Endothelial cell (in vitro differentiated cells): ENCODE measurements around the gene GRK1. TPM values are rescaled to one million over a fixed set of nuclear protein-coding genes. Genes with fewer than 3 reads are reported as not detected.
A peak's percentile ranks its signal among the peaks of the same experiment; 100 is the strongest.

Source experiments
- DNase-seq: peaks from one replicate; pipeline ENCODE4 v3.0.0; 2021; ENCODE audit warnings: low spot score
- H3K27ac Mint-ChIP-seq: one replicate; pipeline ENCODE4 v1.8.0; 2021; ENCODE audit warnings: mixed read lengths, inconsistent platforms; ENCODE audit not compliant: unreplicated experiment
- H3K27me3 Mint-ChIP-seq: one replicate; pipeline ENCODE4 v1.8.0; 2021; ENCODE audit warnings: mild to moderate bottlenecking, moderate library complexity, mixed read lengths, inconsistent platforms; ENCODE audit not compliant: unreplicated experiment
- H3K36me3 Mint-ChIP-seq: one replicate; pipeline ENCODE4 v1.8.0; 2021; ENCODE audit warnings: mild to moderate bottlenecking, low read depth, mixed read lengths, inconsistent platforms; ENCODE audit not compliant: unreplicated experiment
- H3K4me1 Mint-ChIP-seq: one replicate; pipeline ENCODE4 v1.8.0; 2021; ENCODE audit warnings: mild to moderate bottlenecking, mixed read lengths, inconsistent platforms; ENCODE audit not compliant: unreplicated experiment
- H3K4me3 Mint-ChIP-seq: one replicate; pipeline ENCODE4 v1.8.0; 2021; ENCODE audit warnings: mild to moderate bottlenecking, mixed read lengths, inconsistent platforms; ENCODE audit not compliant: unreplicated experiment
- H3K9me3 Mint-ChIP-seq: one replicate; pipeline ENCODE4 v1.8.0; 2021; ENCODE audit warnings: mixed read lengths, inconsistent platforms; ENCODE audit not compliant: unreplicated experiment
- CTCF ChIP-seq: fragments of 200-600 bp; sonication (generic); IDR thresholded peaks from one replicate; pipeline ENCODE4 v1.5.0; 2021; ENCODE audit warnings: antibody characterized with exemption; ENCODE audit not compliant: unreplicated experiment
- total RNA-seq: library from RNA; stranded (reverse); fragmentation: NEBNext Ultra II Directional; extraction: Animal tissue kit (Norgen Biotek cat#: 25700); gene quantifications from one replicate; pipeline ENCODE4 v1.2.1, GENCODE V29; 2021; ENCODE audit not compliant: unreplicated experiment

Gene GRK1
- total RNA-seq, 1 donor from 2014 or later, result 0.54 TPM

GRCh38 chr13:113759525-113760137 lies 92.6 kb downstream of the GRK1 start:
- H3K9me3 Mint-ChIP-seq, result no peaks in the 10 kb centered on the region
- DNase-seq, result peak; percentile 72
- peaks cover 12% of the 10 kb centered on the region for H3K27me3 Mint-ChIP-seq

DNA sequence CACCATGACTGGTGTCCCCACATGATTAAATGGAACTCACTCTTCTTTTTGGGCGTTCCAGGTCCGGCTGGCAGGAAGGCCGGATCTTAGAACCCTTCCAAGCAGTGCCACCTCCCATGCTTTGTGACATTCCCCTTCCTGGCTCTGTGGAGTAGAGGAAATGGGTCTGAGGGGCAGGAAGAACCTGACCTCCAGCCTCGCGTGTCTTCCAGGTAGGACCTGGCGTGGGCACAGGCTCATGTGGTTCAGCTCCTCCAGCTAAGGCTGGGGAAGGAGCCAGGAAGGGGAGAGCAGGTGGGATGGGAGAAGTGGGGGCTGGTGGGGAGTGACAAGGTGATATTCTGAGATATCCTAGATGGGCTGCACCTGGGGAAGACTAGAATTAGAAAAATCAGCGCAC lies 94.1 kb downstream of the GRK1 start:
- no peak for DNase-seq
- Mint-ChIP-seq H3K4me1 (peaks cover 69% of the 10 kb centered on the region), H3K36me3 (peaks cover 42% of the 10 kb centered on the region), H3K4me3 (peak overlapping the region; percentile 99), H3K9me3 (no peaks in the 10 kb centered on the region), H3K27me3 (peaks cover 23% of the 10 kb centered on the region), H3K27ac (peak overlapping the region; percentile 96)
- TF ChIP-seq CTCF, result no peak

More at GRCh38 chr13:113759525-113760137, 92.6 kb downstream of the GRK1 start:
- Mint-ChIP-seq H3K36me3 (peaks cover 29% of the 10 kb centered on the region), H3K4me1 (peaks cover 57% of the 10 kb centered on the region), H3K4me3 (peak overlapping the region; percentile 99), H3K27ac (peak overlapping the region; percentile 93)
- TF ChIP-seq CTCF, result no peak

DNA sequence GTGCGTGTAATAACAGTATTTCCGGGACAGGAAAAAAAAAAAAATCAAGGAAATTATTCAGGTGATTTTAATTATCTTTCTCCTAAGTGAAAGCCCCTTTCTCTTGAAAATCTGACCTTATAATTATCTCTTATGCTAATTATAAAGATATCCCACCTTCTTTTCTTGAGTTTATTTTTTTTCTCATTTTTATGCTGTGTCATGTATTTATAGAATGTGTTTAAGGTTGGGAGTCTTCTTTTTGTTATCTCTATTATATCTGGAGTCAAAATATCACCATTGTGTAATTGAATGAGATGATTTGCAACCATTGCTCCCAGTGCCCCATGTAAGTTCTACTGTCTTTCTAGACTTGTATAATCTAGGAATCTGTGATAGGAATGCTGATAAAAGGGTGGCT lies 95.1 kb downstream of the GRK1 start:
- peak overlapping the region; percentile 99 for H3K4me3 Mint-ChIP-seq
- H3K27ac Mint-ChIP-seq, result peak overlapping the region; percentile 25
- peaks cover 44% of the 10 kb centered on the region for H3K36me3 Mint-ChIP-seq
- H3K4me1 Mint-ChIP-seq, result peaks cover 75% of the 10 kb centered on the region
- TF ChIP-seq CTCF, result no peak
- no peaks in the 10 kb centered on the region for H3K9me3 Mint-ChIP-seq
- no peak for DNase-seq
- peaks cover 28% of the 10 kb centered on the region for H3K27me3 Mint-ChIP-seq

GRCh38 chr13:113762538-113762937 lies 95.5 kb downstream of the GRK1 start:
- peaks cover 28% of the 10 kb centered on the region for H3K27me3 Mint-ChIP-seq
- DNase-seq, result no peak
- no peak for TF ChIP-seq CTCF
- no peaks in the 10 kb centered on the region for H3K9me3 Mint-ChIP-seq
- peaks cover 72% of the 10 kb centered on the region for H3K4me1 Mint-ChIP-seq
- peak overlapping the region; percentile 25 for H3K27ac Mint-ChIP-seq
- H3K4me3 Mint-ChIP-seq, result peak overlapping the region; percentile 99
- H3K36me3 Mint-ChIP-seq, result peaks cover 45% of the 10 kb centered on the region

GRCh38 chr13:113763254-113763653 lies 96.2 kb downstream of the GRK1 start:
- H3K9me3 Mint-ChIP-seq, result no peaks in the 10 kb centered on the region
- H3K4me3 Mint-ChIP-seq, result peak overlapping the region; percentile 73
- TF ChIP-seq CTCF, result no peak
- no peak overlapping the region for H3K27ac Mint-ChIP-seq
- peaks cover 28% of the 10 kb centered on the region for H3K27me3 Mint-ChIP-seq
- H3K36me3 Mint-ChIP-seq, result peaks cover 48% of the 10 kb centered on the region
- DNase-seq, result no peak
- peaks cover 70% of the 10 kb centered on the region for H3K4me1 Mint-ChIP-seq
